GM18867 (cell line): ENCODE results near the gene CANT1.
"Not testable (repeated sequence)": the region's sequence is repeated elsewhere in the genome, so short reads cannot be mapped to it uniquely, and the experiment has no call there.

Experiments
- ATAC-seq: cut with Tn5 transposase; IDR thresholded peaks from one replicate; pipeline ENCODE4 v1.9.1; 2021; ENCODE audit warnings: mild to moderate bottlenecking, moderate library complexity; ENCODE audit not compliant: unreplicated experiment

Gene CANT1

DNA sequence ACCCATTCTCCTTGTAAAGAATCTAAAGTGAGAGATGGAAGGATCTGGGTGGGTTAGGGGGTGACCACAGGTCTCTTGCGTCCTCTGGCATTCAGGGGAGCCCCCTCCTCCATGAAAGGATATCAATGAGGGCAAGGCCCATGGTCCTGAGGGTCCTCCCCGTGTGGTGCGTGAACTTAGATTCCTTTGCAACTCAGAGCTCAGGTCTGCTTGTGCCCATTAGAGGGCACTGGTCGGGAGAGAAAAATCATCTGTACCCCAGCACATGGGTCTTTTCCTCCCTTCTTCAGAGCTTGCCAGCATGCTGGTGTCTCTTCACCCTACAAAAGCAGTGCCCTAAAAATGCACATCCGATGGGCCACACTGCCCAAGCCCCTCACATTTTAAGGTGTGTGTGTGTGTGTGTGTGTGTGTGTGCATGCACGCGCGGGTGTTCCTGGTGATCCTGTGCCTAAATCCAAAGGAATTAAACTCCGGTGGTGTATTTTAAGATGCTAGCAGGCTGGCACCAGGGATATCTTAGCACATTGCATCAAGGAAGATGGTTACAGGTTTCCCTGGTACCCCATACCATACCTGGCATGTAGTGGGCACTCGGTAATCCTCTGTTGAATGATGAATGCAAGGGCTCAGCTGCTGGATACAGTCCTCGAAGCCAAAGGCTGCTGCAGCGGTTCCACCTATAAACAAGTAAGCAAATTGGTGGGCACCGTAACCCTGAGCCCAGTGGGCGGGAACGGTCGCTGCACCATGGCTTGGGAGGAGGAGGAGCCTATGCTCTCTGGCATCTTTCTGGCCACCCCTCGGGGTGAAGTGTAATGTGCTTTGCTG, 19.1 kb upstream of the CANT1 start:
- no peak for ATAC-seq

- no peak for ATAC-seq
Observed at GRCh38 chr17:79027925-79028491, 18.4 kb upstream of the CANT1 start.

DNA sequence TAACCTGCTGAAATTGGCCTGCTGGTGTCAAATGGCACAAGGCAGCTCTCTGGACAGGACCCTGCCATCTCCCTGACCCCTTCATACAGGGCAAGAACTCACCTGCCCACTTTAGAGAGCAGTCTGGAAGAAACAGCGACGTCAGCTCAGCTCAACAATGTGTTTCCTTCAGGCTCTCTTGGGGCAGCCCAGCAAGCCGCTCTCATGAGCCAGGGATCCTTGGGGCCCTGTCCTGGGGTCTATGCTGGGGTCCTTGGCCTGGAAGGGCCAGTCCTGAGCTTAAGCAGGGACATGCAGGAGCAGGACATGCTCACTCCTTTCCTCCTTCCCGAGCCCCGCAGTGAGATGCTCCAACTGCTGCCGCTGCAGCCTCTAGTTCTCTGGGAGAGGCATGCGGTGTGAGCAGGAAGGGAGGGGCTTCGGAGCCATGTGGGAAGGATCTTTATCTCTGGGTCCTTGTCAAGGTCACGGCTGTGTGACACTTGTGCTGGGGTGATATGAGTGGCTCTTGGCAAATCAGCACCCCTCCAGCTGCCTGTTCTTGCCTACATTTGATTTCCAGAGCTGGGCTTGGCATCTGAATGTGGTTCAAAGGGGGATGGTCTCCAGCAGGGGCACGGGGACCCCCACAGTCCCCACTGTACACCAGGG, 17.8 kb upstream of the CANT1 start:
- no peak for ATAC-seq

- ATAC-seq, result no peak
Observed at GRCh38 chr17:79026376-79027273, 17.1 kb upstream of the CANT1 start.

- no peak for ATAC-seq
Observed at GRCh38 chr17:79024901-79025737, 15.6 kb upstream of the CANT1 start.

DNA sequence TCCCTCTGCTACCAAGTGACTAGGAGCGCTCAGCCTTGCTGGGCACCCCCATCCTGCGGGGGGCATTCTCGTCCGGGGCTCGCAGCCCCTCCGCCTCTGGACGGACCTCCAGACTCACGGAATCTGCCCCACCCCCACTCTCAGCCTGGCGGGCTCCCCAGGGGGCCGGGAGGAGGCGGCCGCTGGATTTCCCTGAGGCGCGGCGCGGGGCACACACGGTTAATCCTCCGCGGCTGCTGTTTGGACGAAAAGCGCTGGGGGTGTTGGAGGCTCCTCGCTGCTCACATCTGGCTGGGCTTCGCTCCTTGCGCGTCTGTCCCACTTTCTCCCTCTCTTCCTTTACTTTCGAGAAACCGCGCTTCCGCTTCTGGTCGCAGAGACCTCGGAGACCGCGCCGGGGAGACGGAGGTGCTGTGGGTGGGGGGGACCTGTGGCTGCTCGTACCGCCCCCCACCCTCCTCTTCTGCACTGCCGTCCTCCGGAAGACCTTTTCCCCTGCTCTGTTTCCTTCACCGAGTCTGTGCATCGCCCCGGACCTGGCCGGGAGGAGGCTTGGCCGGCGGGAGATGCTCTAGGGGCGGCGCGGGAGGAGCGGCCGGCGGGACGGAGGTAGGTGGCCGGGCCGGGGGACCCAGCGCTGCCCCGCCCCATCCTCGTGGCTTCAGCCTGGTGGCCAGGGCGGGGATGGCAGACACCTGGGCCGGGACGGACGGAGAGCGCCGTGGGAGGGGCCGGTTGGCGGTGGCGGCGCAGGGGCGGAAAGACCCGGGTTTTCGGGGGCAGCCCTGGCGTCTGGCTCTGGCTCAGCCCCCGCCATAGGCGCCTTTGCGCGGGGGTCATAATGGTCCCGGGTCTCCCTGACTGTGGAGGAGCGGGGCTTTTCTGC, 14.6 kb upstream of the CANT1 start, which contains the start of gene C1QTNF1:
C1QTNF1 (plus strand) TSS at position 284 of the 886 bp plus-strand sequence. CDS start 19,800 bp downstream, outside the sequence.
- no peak for ATAC-seq

- ATAC-seq, result no peak
Observed at GRCh38 chr17:79023180-79023705, 13.7 kb upstream of the CANT1 start.

DNA sequence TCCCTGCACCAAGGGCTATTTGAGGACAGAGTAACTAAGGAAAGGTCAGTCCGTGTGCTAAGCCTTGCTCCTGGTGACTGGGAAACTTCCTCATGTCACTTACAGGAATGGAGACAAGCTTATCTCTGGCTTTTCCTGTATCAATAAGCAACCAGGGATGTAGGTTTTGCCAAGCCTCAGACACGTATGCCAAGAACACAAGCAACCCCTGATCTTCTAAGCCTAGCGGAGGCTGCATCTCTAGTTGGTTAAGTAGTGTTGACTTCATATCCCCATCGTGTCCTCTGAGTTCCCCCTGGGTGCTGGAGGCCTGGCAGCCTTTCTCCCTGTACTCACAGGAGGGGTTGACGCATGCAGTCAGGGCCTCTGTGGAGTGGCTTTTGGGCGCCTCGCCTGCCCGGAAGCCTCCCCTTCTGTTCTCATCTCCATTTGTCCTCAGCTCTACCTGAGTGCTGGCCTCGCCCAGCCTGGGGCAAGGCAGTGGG, 13.0 kb upstream of the CANT1 start:
- ATAC-seq, result no peak

DNA sequence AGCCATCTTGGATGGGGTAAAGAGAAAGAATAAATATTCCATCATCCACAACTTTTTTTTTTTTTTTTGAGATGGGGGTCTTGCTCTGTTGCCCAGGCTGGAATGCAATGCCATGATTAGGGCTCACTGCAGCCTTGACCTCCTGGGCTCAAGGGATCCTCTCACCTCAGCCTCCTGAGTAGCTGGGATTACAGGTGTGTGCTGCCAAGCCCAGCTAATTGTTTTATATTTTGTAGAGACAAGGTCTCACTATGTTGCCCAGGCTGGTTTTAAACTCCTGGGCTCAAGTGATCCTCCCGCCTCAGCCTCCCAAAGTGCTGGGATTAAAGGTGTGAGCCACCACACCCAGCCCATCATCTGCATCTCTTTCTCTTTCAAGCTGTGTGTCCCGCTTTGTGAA, 12.4 kb upstream of the CANT1 start:
- not testable (repeated sequence) for ATAC-seq

GRCh38 chr17:79020631-79021301, 11.2 kb upstream of the CANT1 start:
- no peak for ATAC-seq

GRCh38 chr17:79019632-79020584, 10.3 kb upstream of the CANT1 start:
- no peak for ATAC-seq

- ATAC-seq, result no peak
Observed at GRCh38 chr17:79019261-79019631, 9.7 kb upstream of the CANT1 start.

DNA sequence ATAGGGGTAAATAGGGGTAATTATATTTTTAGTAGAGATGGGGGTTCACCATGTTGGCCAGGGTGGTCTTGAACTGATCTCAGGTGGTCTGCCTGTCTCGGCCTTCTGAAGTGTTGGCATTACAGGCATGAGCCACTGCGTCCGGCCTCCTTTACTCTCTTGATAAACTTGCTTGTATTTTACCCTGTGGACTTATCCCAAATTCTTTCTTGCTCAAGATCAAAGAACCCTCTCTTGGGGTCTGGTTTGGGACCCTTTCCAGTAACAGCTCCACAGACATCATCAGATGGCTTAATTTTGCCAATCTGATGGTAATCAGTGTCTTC, 8.8 kb upstream of the CANT1 start:
- ATAC-seq, result no peak

- ATAC-seq, result no peak
Observed at GRCh38 chr17:79017546-79018369, 8.2 kb upstream of the CANT1 start.

DNA sequence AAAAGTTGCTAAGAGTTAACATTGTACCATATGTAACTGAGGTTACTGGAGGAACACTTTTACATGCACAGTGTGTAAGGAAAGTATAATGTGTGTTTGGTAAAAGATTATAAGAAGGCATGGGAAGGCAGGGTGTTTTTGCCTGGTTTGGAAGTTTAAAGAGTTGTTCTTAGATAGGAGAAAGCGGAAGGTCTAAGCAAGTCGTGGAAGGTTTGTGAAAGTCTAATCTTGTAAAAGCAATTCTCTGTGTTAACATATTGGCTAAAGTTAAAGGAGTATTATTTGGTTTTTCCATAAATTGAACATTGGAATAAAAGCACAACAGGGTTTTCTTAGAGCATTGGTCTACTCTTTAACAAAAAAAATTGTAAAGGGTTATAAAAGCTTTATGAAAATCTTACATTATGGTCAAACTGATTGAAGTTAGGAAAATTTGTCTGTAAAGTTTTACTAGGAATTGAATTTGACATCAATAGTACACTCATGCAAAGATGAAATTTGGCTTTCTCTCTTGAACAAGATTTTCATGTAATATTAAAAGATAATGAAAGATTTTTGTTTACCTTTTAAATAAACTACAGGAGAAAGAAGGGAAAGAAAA, 4.7 kb upstream of the CANT1 start:
- no peak for ATAC-seq

DNA sequence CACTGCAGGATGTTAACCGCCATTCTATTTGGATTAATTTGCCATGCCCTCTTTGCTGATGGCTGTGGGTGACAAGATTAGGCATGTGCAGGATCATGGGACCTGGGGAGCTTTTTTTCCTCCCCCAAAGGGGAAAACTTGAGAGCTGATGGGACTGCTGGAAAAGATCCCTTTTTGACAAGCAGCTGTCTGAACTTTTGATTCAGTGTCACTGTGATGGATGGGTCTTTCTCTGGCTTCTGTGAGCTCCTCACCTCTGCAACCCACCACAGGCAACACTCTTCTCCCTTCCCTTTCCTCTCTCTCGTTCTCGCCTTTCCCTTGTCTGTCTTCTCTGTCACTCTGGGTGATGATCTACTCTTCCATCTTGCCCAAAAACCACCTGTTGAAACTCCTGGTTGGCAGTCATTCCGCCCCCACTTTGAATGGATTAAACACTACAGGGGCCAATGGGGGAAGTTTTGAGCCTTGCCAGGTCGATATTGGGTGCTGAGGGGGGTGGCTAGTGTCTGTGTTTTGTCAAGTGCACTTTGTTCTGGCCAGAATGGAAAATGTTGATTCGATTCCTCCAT, 3.1 kb upstream of the CANT1 start:
- no peak for ATAC-seq
